Natural killer cell (primary cell): ENCODE measurements around the gene PREX1. TPM values are rescaled to one million over a fixed set of nuclear protein-coding genes. Genes with fewer than 3 reads are reported as not detected.

ENCODE experiments used
- ATAC-seq, 3 donors: fragments of 150-1000 bp in 2 of 3; fragments of 200-7000 bp in 1 of 3; cut with Tn5 transposase; 1 replicate in 1 of 3; 2 replicates in 2 of 3; pipeline ENCODE4 v1.10.0; 2021; ENCODE audit warnings: mild to moderate bottlenecking in 2 of 3, moderate library complexity in 2 of 3
- DNase-seq, 2 donors: peaks; one replicate each; pipeline versions ENCODE4 v3.0.0 to v3.0.0-alpha.2; 2013 to 2021; ENCODE audit warnings: mixed read lengths in 1 of 2
- H3K27ac ChIP-seq: one replicate; pipeline ENCODE4 v1.5.1; 2013; ENCODE audit warnings: mild to moderate bottlenecking, low read length
- H3K27me3 ChIP-seq: one replicate; pipeline ENCODE4 v1.6.1; 2013; ENCODE audit warnings: low read length; ENCODE audit not compliant: control insufficient read depth, insufficient read depth
- H3K36me3 ChIP-seq: one replicate; pipeline ENCODE4 v1.6.1; 2013; ENCODE audit warnings: low read length; ENCODE audit not compliant: control insufficient read depth, insufficient read depth
- H3K4me1 ChIP-seq: one replicate; pipeline ENCODE4 v1.6.1; 2013; ENCODE audit warnings: low read length; ENCODE audit not compliant: control insufficient read depth, insufficient read depth
- H3K4me3 ChIP-seq: one replicate; pipeline ENCODE4 v1.5.1; 2013; ENCODE audit warnings: low read length
- H3K9me3 ChIP-seq: one replicate; pipeline ENCODE4 v1.6.1; 2013; ENCODE audit warnings: low read length; ENCODE audit not compliant: control insufficient read depth, insufficient read depth
- H3K27ac Mint-ChIP-seq, 2 donors: one replicate each; pipeline ENCODE4 v1.8.0; 2022; ENCODE audit warnings: mild to moderate bottlenecking in 2 of 2, mixed read lengths in 2 of 2, moderate library complexity in 1 of 2
- H3K27me3 Mint-ChIP-seq, 2 donors: one replicate each; pipeline ENCODE4 v1.8.0; 2022; ENCODE audit warnings: low read depth in 2 of 2, mixed read lengths in 2 of 2
- H3K36me3 Mint-ChIP-seq: one replicate; pipeline ENCODE4 v1.8.0; 2022; ENCODE audit warnings: mixed read lengths
- H3K4me1 Mint-ChIP-seq, 2 donors: one replicate each; pipeline ENCODE4 v1.8.0; 2022; ENCODE audit warnings: mixed read lengths in 2 of 2
- H3K4me3 Mint-ChIP-seq: one replicate; pipeline ENCODE4 v1.8.0; 2022; ENCODE audit warnings: mild to moderate bottlenecking, moderate library complexity, mixed read lengths
- H3K9me3 Mint-ChIP-seq, 2 donors: one replicate each; pipeline ENCODE4 v1.8.0; 2022; ENCODE audit warnings: mixed read lengths in 2 of 2
- WGBS: methylation state at CpG from one replicate; pipeline ENCODE4 v1.1.7; 2013; ENCODE audit warnings: missing lambda C conversion rate; ENCODE audit not compliant: insufficient coverage; 5-methylcytosine and 5-hydroxymethylcytosine counted together
- intact Hi-C: fragments of 100-400 bp; cut with micrococcal nuclease; formaldehyde crosslinking; loops from one replicate; pipeline ENCODE4 v1.14.2; 2022
- total RNA-seq, 4 donors: library from RNA; stranded (reverse); fragments of 120-200 nt in 1 of 4; gene quantifications; one replicate each; pipeline versions ENCODE4 v1.2.3 to v1.2.4, GENCODE V29; 2013 to 2022
- TF ChIP-seq, protein P1 (sequence below): fragments of 200-600 bp; IDR thresholded peaks from one replicate; pipeline ENCODE4 v1.8.0; 2022; ENCODE audit warnings: antibody characterized with exemption

Gene PREX1
- total RNA-seq, 3 donors from 2014 or later (not counting 1 experiment from before 2014, with no cell fraction given): 382 to 392 (median 389) TPM

GRCh38 chr20:48711696-48712464 lies 115.9 kb downstream of the PREX1 start:
- Mint-ChIP-seq H3K9me3 (no peaks in the 10 kb centered on the region), H3K27ac (peak overlapping the region; percentile 77 to 88), H3K4me1 (peaks cover 86 to 94% of the 10 kb centered on the region in 2 donors), H3K4me3 (peak overlapping the region; percentile 65), H3K36me3 (peaks cover 8% of the 10 kb centered on the region), H3K27me3 (no peaks in the 10 kb centered on the region)
- intact Hi-C loops: no loop called here
- Histone ChIP-seq H3K27ac (peak overlapping the region; percentile 28), H3K27me3 (no peaks in the 10 kb centered on the region), H3K36me3 (peaks cover 25% of the 10 kb centered on the region), H3K4me3 (no peak overlapping the region), H3K4me1 (peaks cover 85% of the 10 kb centered on the region), H3K9me3 (no peaks in the 10 kb centered on the region)
- TF ChIP-seq, protein P1, sequence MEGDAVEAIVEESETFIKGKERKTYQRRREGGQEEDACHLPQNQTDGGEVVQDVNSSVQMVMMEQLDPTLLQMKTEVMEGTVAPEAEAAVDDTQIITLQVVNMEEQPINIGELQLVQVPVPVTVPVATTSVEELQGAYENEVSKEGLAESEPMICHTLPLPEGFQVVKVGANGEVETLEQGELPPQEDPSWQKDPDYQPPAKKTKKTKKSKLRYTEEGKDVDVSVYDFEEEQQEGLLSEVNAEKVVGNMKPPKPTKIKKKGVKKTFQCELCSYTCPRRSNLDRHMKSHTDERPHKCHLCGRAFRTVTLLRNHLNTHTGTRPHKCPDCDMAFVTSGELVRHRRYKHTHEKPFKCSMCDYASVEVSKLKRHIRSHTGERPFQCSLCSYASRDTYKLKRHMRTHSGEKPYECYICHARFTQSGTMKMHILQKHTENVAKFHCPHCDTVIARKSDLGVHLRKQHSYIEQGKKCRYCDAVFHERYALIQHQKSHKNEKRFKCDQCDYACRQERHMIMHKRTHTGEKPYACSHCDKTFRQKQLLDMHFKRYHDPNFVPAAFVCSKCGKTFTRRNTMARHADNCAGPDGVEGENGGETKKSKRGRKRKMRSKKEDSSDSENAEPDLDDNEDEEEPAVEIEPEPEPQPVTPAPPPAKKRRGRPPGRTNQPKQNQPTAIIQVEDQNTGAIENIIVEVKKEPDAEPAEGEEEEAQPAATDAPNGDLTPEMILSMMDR: no peak
- DNase-seq (no peak), ATAC-seq (no peak)
- WGBS: 80% methylated on average over 10 of the region's 10 CpGs

DNA sequence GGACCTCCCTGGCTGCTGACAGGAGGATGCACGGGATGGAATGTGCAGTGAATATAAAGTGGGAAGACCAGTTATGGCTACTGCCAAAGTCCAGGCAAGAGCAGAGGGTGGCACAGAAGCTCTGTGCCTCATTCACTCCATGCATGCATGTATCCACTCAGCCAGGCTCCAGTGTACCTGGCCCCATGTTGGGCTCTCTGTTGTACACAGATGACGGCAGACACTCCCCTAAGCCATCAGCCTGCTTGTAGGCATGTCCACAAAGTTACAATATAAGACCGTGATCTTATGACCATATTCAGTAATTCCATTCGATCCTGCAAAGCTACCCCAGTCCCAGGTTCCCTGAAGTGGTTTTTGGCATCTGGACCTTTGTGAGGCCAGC lies 116.8 kb downstream of the PREX1 start:
- H3K36me3 ChIP-seq: peaks cover 32% of the 10 kb centered on the region
- 91% methylated on average over 4 of the region's 4 CpGs for WGBS
- TF ChIP-seq, protein P1: no peak

DNA sequence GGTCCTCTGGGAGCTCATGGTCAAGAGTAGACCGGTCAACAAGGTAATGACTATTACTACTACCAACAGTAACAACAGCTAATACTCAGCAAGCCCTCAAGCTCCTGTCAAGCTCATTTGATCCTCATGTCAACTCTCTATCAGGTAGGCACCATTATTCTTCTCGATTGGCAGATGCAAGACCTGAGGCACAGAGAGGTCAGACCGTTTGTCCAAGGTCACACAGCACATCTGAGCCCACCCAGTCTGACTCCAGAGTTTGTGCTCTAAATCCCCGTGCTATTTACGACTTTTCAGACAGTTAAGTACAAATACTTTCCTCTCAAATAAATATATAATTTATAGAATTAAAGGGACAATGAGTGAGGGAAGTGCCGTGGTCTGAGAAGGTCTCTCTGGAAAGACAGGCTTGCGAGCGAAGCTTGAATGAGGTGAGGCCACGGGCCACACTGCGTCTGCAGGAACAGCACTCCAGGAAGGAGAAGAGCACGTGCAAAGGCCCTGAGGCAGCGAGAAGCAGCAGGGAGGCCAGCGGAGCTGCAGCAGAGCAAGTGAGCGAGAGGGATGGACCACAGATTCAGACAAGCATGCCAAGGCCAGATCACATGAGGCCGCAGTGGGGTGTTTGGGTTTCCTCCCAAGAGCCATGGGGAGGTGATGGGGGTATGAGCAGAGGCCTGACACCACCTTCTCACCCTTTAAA lies 117.3 kb downstream of the PREX1 start:
- H3K36me3 Mint-ChIP-seq: peaks cover 8% of the 10 kb centered on the region
- intact Hi-C loops: no loop called here

More for the DNA sequence above, 116.8 kb downstream of the PREX1 start:
- no peak for DNase-seq
- H3K27ac Mint-ChIP-seq: peak overlapping the region; percentile 77 to 90
- Histone ChIP-seq H3K4me1 (peaks cover 85% of the 10 kb centered on the region), H3K27ac (no peak overlapping the region), H3K27me3 (no peaks in the 10 kb centered on the region), H3K4me3 (no peak overlapping the region), H3K9me3 (no peaks in the 10 kb centered on the region)
- H3K4me3 Mint-ChIP-seq: no peak overlapping the region
- ATAC-seq: no peak
- no peaks in the 10 kb centered on the region for H3K27me3 Mint-ChIP-seq
- no peaks in the 10 kb centered on the region for H3K9me3 Mint-ChIP-seq
- peaks cover 87 to 94% of the 10 kb centered on the region in 2 donors for H3K4me1 Mint-ChIP-seq
- intact Hi-C loops: no loop called here
- H3K36me3 Mint-ChIP-seq: peaks cover 8% of the 10 kb centered on the region

More for the DNA sequence above, 117.3 kb downstream of the PREX1 start:
- H3K9me3 Mint-ChIP-seq: no peaks in the 10 kb centered on the region
- peak overlapping the region; percentile 31 to 90 for H3K27ac Mint-ChIP-seq
- 97% methylated on average over 13 of the region's 15 CpGs for WGBS
- no peaks in the 10 kb centered on the region for H3K27me3 Mint-ChIP-seq
- DNase-seq (no peak), ATAC-seq (no peak)
- H3K4me1 ChIP-seq: peaks cover 84% of the 10 kb centered on the region
- TF ChIP-seq, protein P1: no peak
- peaks cover 36% of the 10 kb centered on the region for H3K36me3 ChIP-seq
- peak overlapping the region; percentile 28 for H3K4me3 Mint-ChIP-seq
- no peaks in the 10 kb centered on the region for H3K9me3 ChIP-seq
- H3K27ac ChIP-seq: no peak overlapping the region
- peaks cover 87 to 94% of the 10 kb centered on the region in 2 donors for H3K4me1 Mint-ChIP-seq
- H3K27me3 ChIP-seq: no peaks in the 10 kb centered on the region
- H3K4me3 ChIP-seq: no peak overlapping the region
